IMR-90 (cell line): ENCODE data around the gene DCAF15. TPM values are rescaled to one million over a fixed set of nuclear protein-coding genes. Genes with fewer than 3 reads are reported as not detected.
"Not testable (repeated sequence)": the region's sequence is repeated elsewhere in the genome, so short reads cannot be mapped to it uniquely, and the experiment has no call there.

Source experiments
- ATAC-seq: fragments of 200-7000 bp; cut with Tn5 transposase; 2 replicates; pipeline ENCODE4 v1.9.1; 2020; ENCODE audit warnings: low read depth, mild to moderate bottlenecking, moderate library complexity
- BruUV-seq: library from RNA; stranded (reverse); fragments of 400-500 nt; replicated peaks from 2 replicates; lab custom pipeline; 2021; lab: Mats Ljungman, UMichigan
- CTCF ChIA-PET: fragments of 300-600 bp; formaldehyde crosslinking; extraction: SDS; loops from one replicate; lab custom pipeline; 2021; ENCODE audit warnings: antibody characterized with exemption; lab: Yijun Ruan, JAX
- POLR2A ChIA-PET: fragments of 300-600 bp; sonication (Branson Sonifier 250); formaldehyde crosslinking; loops from one replicate; lab custom pipeline; 2022; ENCODE audit warnings: antibody characterized with exemption; ENCODE audit not compliant: unreplicated experiment; lab: Charles Lee
- DNase-seq: peaks from one replicate; pipeline ENCODE4 v3.0.0; 2013
- H2AFZ ChIP-seq: replicated peaks from 2 replicates; pipeline ENCODE3; 2013; ENCODE audit warnings: low read length, mild to moderate bottlenecking; ENCODE audit not compliant: poor library complexity
- H2AK5ac ChIP-seq: 2 replicates; pipeline ENCODE4 v1.6.1; 2013; ENCODE audit warnings: low read depth, low read length, inconsistent platforms
- H2AK9ac ChIP-seq: replicated peaks from 2 replicates; pipeline ENCODE3; 2013; ENCODE audit warnings: mild to moderate bottlenecking, low read depth, low read length, moderate library complexity; ENCODE audit not compliant: poor library complexity
- H2BK120ac ChIP-seq: 2 replicates; pipeline ENCODE4 v1.6.1; 2013; ENCODE audit warnings: low read depth, low read length, inconsistent platforms
- H2BK15ac ChIP-seq: 3 replicates; pipeline ENCODE4 v1.6.1; 2013; ENCODE audit warnings: low read depth, low read length, inconsistent platforms
- H2BK20ac ChIP-seq: 2 replicates; pipeline ENCODE4 v1.6.1; 2013; ENCODE audit warnings: low read depth, mild to moderate bottlenecking, inconsistent platforms, low read length, moderate library complexity
- H2BK5ac ChIP-seq: 2 replicates; pipeline ENCODE4 v1.6.1; 2013; ENCODE audit warnings: mild to moderate bottlenecking, low read depth, low read length, inconsistent platforms; ENCODE audit not compliant: poor library complexity, severe bottlenecking
- H3K14ac ChIP-seq: replicated peaks from 2 replicates; pipeline ENCODE4 v1.6.1; 2013; ENCODE audit warnings: low read depth, low read length, inconsistent platforms
- H3K18ac ChIP-seq: 2 replicates; pipeline ENCODE4 v1.6.1; 2013; ENCODE audit warnings: low read depth, low read length, control low read depth
- H3K23ac ChIP-seq: 2 replicates; pipeline ENCODE4 v1.6.1; 2013; ENCODE audit warnings: low read depth, low read length, inconsistent platforms
- H3K27ac ChIP-seq: 2 replicates; pipeline ENCODE4 v1.5.1; 2013; ENCODE audit warnings: mild to moderate bottlenecking, control low read depth, low read length; ENCODE audit not compliant: insufficient read depth
- H3K27me3 ChIP-seq: 2 replicates; pipeline ENCODE4 v1.6.1; 2013; ENCODE audit warnings: low read length; ENCODE audit not compliant: control insufficient read depth, insufficient read depth
- H3K36me3 ChIP-seq: 2 replicates; pipeline ENCODE4 v1.6.1; 2013; ENCODE audit warnings: low read length, mixed read lengths; ENCODE audit not compliant: control insufficient read depth, insufficient read depth
- H3K4ac ChIP-seq: 2 replicates; pipeline ENCODE4 v1.6.1; 2013; ENCODE audit warnings: low read depth, low read length, inconsistent platforms
- H3K4me1 ChIP-seq: 2 replicates; pipeline ENCODE4 v1.6.1; 2013; ENCODE audit warnings: low read length, mixed read lengths; ENCODE audit not compliant: control insufficient read depth, insufficient read depth
- H3K4me2 ChIP-seq: 2 replicates; pipeline ENCODE4 v1.6.1; 2013; ENCODE audit warnings: low read depth, mild to moderate bottlenecking, control low read depth, low read length, moderate library complexity
- H3K4me3 ChIP-seq: 2 replicates; pipeline ENCODE4 v1.5.1; 2013; ENCODE audit warnings: low read depth, mild to moderate bottlenecking, control low read depth, low read length, moderate library complexity; ENCODE audit not compliant: insufficient read depth
- H3K56ac ChIP-seq: 2 replicates; pipeline ENCODE4 v1.6.1; 2013; ENCODE audit warnings: low read length, inconsistent platforms; ENCODE audit not compliant: insufficient read depth; ENCODE audit errors: extremely low read depth
- H3K79me1 ChIP-seq, 2 experiments: 2 replicates each; pipeline ENCODE4 v1.6.1; 2013; ENCODE audit warnings: low read length in 2 of 2, inconsistent platforms in 1 of 2, low read depth in 1 of 2
- H3K9ac ChIP-seq: 2 replicates; pipeline ENCODE4 v1.6.1; 2013; ENCODE audit warnings: low read depth, low read length, control low read depth
- H3K9me1 ChIP-seq: 2 replicates; pipeline ENCODE4 v1.6.1; 2013; ENCODE audit warnings: low read length, inconsistent platforms; ENCODE audit not compliant: insufficient read depth
- H3K9me3 ChIP-seq: 2 replicates; pipeline ENCODE4 v1.6.1; 2013; ENCODE audit warnings: low read length; ENCODE audit not compliant: control insufficient read depth, insufficient read depth
- H4K20me1 ChIP-seq: 2 replicates; pipeline ENCODE4 v1.6.1; 2013; ENCODE audit warnings: low read length, inconsistent platforms; ENCODE audit not compliant: insufficient read depth
- H4K5ac ChIP-seq: 2 replicates; pipeline ENCODE4 v1.6.1; 2013; ENCODE audit warnings: mild to moderate bottlenecking, low read depth, low read length, control low read depth
- H4K8ac ChIP-seq, 2 experiments: 2 replicates each; pipeline ENCODE4 v1.6.1; 2013; ENCODE audit warnings: low read depth in 2 of 2, low read length in 2 of 2, control low read depth in 1 of 2, inconsistent platforms in 1 of 2
- H4K91ac ChIP-seq: 2 replicates; pipeline ENCODE4 v1.6.1; 2013; ENCODE audit warnings: low read depth, low read length, inconsistent platforms; ENCODE audit not compliant: insufficient read depth
- WGBS, 2 experiments: methylation state at CpG; one replicate each; pipeline versions ENCODE4 v1.1.5 to v1.1.7; 2013; ENCODE audit warnings: missing lambda C conversion rate in 2 of 2; ENCODE audit not compliant: insufficient read length in 1 of 2; ENCODE audit errors: extremely low coverage in 2 of 2; 5-methylcytosine and 5-hydroxymethylcytosine counted together
- dilution Hi-C: fragments of 300-500 bp; cut with HindIII; formaldehyde crosslinking; loops from one replicate; pipeline ENCODE4 v1.14.3; 2018; ENCODE audit warnings: low sequenced_read_pairs; ENCODE audit not compliant: unreplicated experiment
- in situ Hi-C: fragments of 300-500 bp; cut with MboI; formaldehyde crosslinking; loops from 3 replicates; pipeline ENCODE4 v1.14.3; 2019; ENCODE audit warnings: low sequenced_read_pairs, inconsistent platforms, mixed read lengths
- intact Hi-C: fragments of 100-400 bp; cut with micrococcal nuclease; formaldehyde crosslinking; loops from 2 replicates; pipeline ENCODE4 v1.10.0; 2022
- polyA plus RNA-seq, 3 experiments: library from polyadenylated mRNA; depleted of rRNA; stranded (reverse); fragments of >200 nt; gene quantifications; 2 replicates each; pipeline ENCODE4 v1.2.3, GENCODE V29; 2012; ENCODE audit warnings: low replicate concordance in 1 of 3
- total RNA-seq: library from RNA; depleted of rRNA; stranded (reverse); fragments of >200 nt; gene quantifications from 2 replicates; pipeline ENCODE4 v1.2.3, GENCODE V29; 2012

Gene DCAF15
- total and polyA plus RNA-seq, 2 of the 4 experiments (the other 2 are of a cell fraction), result 6.8 to 31.0 TPM

DNA sequence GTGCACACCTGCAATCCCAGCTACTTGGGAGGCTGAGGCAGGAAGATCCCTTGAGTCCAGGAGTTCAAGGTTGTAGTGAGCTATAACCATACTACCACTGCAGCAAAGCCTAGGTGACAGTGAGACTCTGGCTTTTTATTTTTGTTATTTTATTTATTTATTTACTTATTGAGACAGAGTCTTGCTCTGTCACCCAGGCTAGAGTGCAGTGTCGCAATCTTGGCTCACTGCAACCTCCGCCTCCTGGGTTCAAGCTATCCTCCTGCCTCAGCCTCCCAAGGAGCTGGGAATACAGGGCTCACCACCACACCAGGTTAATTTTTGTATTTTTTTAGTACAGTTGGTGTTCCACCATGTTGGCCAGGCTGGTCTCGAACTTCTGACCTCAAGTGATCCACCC, 21.2 kb downstream of the DCAF15 start:
- H4K8ac ChIP-seq, intact Hi-C loops, H2AFZ ChIP-seq, H4K20me1 ChIP-seq, H2BK5ac ChIP-seq, H2AK9ac ChIP-seq, H3K56ac ChIP-seq, H2BK120ac ChIP-seq, H3K9me1 ChIP-seq, H3K14ac ChIP-seq, H3K9me3 ChIP-seq, H3K79me1 ChIP-seq, dilution Hi-C loops, H3K23ac ChIP-seq, H3K18ac ChIP-seq, H2BK20ac ChIP-seq, BruUV-seq, H3K9ac ChIP-seq, H4K5ac ChIP-seq, H3K4ac ChIP-seq, H3K4me1 ChIP-seq, H3K4me3 ChIP-seq, in situ Hi-C loops, H2BK15ac ChIP-seq, DNase-seq, H2AK5ac ChIP-seq, H3K27ac ChIP-seq, H3K27me3 ChIP-seq, H3K4me2 ChIP-seq, POLR2A ChIA-PET, H4K91ac ChIP-seq, ATAC-seq: not testable (repeated sequence)
- peaks cover 22% of the 10 kb centered on the region; the same call in 1 of the 2 replicates for H3K36me3 ChIP-seq
- WGBS, 2 experiments, result no CpG with 5 or more reads among the region's 3 CpGs
- CTCF ChIA-PET, result interaction anchor here (1.0 kb wide), 1 partner anchor 9 kb away, joined by 4 read pairs; no protein-coding TSS in a partner anchor
